Activated T-cell treated with anti-CD3 and anti-CD28 coated beads for 24 hours (primary cell): ENCODE results near the gene RBM12.
"Not testable (repeated sequence)": the region's sequence is repeated elsewhere in the genome, so short reads cannot be mapped to it uniquely, and the experiment has no call there.

Experiments
- DNase-seq: peaks from one replicate; pipeline ENCODE4 v3.0.0-alpha.2; 2020; ENCODE audit warnings: low read depth

Gene RBM12, protein sequence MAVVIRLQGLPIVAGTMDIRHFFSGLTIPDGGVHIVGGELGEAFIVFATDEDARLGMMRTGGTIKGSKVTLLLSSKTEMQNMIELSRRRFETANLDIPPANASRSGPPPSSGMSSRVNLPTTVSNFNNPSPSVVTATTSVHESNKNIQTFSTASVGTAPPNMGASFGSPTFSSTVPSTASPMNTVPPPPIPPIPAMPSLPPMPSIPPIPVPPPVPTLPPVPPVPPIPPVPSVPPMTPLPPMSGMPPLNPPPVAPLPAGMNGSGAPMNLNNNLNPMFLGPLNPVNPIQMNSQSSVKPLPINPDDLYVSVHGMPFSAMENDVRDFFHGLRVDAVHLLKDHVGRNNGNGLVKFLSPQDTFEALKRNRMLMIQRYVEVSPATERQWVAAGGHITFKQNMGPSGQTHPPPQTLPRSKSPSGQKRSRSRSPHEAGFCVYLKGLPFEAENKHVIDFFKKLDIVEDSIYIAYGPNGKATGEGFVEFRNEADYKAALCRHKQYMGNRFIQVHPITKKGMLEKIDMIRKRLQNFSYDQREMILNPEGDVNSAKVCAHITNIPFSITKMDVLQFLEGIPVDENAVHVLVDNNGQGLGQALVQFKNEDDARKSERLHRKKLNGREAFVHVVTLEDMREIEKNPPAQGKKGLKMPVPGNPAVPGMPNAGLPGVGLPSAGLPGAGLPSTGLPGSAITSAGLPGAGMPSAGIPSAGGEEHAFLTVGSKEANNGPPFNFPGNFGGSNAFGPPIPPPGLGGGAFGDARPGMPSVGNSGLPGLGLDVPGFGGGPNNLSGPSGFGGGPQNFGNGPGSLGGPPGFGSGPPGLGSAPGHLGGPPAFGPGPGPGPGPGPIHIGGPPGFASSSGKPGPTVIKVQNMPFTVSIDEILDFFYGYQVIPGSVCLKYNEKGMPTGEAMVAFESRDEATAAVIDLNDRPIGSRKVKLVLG

DNA sequence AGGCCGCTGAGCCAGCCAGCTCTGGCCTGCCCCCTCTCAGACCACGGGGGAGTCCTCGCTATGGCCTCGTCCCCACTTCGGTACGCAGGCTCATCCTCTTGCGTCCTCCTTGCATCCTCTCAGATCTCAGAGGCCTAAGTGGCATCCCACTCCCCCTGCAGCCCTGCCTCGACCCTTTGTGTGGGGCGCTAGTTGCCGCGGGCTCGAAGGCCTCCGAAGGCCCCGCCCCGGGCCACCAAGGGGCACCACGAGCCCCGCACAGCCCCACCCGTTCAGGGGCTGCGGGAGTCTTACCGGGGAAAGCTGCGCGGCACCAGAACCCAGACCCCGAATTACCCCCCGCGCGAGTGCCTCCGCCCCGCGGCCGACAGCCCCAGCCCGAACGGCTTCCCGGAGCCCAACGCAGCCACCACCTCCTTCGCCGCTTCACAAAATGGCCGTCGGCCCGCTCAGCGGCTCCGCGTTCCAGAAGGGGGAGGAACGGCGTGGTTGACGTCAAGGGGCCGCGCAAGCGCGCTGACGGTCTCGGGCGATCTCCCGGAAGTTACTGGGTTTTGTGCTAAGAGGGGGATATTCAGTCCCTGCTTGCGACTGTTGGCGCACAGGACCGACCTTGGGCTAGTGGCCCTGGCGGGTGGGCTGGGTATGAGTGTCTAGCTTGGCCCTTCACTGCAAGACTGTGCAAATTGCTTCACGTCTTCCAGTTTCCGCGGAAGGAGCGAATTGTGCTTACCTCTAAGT is at the start of gene RBM12, which contains the start of gene CPNE1:
Gene RBM12, minus strand, starts transcription at position 435 of the 741 bp plus-strand sequence. CDS start 9,578 bp downstream, outside the sequence.
Gene CPNE1, minus strand, starts transcription at position 435 of the 741 bp plus-strand sequence. CDS start 31,977 bp downstream, outside the sequence.
- DNase-seq, result peak; percentile 90

DNA sequence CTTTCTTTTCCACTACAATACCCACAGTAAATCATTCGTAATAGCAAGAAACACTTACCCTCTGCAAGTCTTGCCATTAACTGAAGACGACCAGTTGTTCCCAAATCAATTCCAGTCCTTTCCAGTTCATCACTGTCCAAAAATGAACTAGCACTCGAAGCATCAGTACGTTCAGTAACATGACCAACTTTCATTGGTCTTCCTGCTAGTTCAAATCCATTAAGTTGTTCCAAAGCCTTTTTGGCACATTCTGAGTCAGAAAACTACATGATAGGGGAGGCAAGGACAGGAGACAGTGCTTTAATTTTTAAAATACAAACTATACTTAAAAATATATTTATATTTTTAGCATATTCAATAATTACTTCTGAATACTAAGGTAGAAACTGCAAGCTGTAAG is 49.4 kb upstream of the RBM12 start:
- DNase-seq, result no peak

DNA sequence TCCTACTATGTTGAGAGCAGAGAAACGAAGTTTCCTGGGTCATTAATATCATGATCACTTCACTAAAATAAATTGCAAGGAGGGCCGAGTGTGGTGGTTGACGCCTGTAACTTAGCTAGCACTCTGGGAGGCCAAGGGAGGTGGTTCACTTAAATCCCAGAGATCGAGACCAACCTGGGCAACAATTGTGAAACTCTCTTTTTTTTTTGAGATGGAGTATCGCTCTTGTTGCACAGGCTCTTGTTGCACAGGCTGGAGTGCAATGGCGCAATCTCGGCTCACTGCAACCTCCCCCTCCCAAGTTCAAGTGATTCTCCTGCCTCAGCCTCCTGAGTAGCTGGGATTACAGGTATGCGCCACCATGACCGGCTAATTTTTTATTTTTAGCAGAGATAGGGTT is 48.4 kb upstream of the RBM12 start:
- not testable (repeated sequence) for DNase-seq

DNA sequence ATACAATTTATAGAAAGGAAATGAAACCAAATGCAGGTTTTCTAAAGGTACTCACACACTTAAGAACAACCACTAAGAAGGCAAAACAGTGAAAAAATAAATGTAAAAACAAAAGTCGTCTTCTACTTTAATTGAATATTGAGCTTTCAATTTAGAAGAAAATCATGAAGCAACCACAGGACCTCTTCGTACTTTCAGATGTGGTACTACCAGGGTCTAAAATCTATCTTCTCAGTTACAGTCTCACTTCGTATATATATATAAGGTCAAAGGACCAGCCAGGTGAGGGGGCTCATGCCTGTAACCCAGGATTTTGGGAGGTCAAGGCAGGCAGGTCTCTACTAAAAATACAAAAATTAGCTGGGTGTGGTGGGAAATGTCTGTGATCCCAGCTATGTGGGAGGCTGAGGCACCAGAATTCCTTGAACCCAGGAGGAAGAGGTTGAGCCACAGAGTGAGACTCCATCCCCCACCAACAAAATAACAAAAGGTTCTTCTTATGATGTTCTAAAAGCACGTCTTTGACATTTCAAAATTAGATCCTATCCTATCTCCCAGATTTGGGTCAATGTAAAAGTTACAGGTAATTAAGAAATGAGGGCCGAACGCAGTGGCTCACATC is 47.0 kb upstream of the RBM12 start:
- DNase-seq, result no peak

DNA sequence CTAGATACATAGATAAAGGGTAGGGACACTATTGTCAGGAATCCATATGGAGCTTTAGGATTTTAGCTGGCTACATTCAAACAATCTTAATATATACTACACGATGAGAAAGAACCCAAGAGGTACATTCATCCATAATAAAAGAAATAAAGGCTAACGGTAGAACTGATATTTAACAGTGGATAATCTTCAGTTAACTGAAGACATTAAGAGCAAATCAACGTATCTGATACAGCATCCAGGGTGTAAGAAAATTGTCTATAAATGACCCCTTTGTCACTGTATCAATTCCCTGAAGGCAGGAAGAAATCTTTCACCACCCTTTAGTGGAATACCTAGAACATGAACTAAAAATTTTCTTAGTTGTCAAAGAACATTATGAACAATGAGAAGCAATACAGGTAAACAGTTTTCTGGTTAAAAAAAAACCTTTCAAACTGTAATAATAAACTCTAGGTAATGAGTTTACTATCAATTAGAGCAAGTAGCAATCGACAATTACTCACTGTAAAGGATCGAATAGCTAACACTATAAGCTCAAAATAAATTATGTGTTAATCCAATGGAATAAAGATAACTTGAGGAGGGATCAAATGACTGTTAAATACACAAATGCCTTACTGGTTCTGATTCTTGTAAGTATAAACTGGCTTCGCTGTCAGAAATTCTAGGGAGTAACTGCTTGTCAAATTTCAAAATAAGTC is 46.3 kb upstream of the RBM12 start:
- no peak for DNase-seq

DNA sequence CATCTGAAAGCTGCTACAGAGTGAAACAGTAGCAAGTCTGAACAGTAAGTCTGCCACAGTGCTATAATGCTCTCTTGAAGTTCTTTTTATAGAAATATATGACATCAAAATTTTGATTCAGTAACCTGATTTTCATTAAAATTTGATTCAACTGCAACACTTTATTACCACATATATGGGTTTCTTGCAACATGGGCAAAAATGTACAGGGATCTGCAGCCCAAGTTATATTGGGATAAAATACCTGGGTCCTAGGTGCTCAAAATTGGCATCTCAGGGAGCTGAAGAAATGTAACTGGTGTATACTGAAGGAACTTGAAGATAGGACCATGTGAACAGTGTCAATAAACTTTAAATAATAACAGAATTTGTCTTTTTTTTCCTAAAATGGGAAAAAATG is 45.3 kb upstream of the RBM12 start:
- no peak for DNase-seq

DNA sequence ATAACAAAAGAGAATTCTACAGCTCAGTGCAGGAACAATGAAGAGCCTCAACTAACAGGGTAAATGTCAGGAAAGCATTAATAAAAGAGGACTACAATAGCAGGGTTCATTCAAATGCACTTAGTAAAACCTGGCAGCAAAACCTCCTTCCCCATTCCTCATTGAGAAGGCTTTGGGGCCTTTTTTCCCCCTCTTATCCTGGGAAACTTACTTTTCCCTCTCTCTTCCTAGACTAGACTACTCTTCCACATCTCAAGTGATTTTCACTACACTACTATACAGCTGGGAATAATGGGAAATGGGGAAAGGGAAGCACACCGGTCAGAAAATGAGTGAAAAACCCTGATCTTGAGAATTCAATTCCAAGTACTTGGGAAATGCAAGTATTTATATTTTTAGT is 44.6 kb upstream of the RBM12 start:
- no peak for DNase-seq

DNA sequence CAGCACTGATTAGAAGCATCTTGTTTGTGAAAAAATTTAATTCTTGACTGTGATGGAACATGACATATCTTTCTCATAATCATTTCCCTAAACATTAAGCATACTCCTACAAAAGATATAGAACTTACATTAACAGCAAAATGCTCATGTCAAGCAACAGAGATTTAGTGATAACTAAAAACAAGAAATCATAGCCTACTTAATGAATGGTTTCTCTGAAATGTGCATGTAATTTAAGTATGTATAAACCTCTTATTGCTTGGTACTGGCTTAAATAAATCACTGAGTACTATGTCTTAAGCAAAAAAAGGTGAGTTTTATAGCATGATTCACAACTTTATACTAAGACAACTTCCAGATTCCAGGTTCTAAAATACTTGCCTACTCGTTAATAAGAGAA is 43.8 kb upstream of the RBM12 start:
- no peak for DNase-seq

DNA sequence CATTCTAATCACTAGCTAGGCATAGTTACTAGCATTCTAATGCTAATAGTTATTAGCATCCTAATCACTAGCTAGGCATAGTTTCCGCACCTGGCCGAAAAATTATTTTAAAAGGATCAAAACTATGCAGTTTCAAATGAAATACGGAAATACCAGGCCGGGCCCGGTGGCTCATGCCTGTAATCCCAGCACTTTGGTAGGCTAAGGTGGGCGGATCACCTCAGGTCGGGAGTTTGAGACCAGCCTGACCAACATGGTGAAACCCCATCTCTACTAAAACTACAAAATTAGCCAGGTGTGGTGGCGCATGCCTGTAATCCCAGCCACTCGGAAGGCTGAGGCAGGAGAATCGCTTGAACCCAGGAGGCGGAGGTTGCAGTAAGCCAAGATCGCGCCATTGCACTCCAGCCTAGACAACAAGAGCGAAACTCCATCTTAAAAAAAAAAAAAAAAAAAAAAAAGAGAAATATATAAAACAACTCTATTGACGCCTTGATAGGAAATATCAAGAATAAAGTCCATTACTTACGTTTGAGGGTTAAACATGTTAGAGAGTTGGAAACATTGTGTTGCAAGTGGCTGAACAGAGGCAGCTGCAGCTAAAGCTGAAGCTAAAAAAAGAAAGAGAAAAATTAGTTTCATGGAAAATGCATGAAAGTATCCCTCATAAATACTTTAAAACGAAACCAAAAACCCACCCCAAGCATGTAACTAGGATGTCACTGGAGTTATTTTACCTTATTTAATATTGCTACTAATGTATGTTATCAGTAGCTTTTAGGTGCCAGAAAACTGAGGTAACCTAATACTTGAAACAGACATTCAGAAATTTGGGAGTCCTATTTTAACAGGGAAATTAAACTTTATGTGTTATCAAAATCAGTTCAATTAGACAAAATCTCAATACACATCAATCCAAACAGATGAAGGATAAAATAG is 42.2 kb upstream of the RBM12 start:
- DNase-seq, result not testable (repeated sequence)

DNA sequence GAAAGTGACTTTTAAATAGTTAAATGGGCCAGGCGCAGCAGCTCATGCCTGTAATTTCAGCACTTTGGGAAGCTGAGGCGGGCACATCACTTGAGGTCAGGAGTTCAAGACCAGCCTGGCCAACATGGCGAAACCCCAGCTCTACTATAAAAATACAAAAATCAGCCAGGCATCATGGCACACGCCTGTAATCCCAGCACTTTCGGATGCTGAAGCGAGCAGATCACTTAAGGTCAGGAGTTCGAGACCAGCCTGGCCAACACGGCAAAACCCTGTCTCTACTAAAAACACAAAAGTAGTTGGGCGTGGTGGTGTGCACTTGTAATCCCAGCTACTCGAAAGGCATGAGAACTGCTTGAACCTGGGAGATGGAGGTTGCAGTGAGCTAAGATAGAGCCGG is 41.2 kb upstream of the RBM12 start:
- not testable (repeated sequence) for DNase-seq

DNA sequence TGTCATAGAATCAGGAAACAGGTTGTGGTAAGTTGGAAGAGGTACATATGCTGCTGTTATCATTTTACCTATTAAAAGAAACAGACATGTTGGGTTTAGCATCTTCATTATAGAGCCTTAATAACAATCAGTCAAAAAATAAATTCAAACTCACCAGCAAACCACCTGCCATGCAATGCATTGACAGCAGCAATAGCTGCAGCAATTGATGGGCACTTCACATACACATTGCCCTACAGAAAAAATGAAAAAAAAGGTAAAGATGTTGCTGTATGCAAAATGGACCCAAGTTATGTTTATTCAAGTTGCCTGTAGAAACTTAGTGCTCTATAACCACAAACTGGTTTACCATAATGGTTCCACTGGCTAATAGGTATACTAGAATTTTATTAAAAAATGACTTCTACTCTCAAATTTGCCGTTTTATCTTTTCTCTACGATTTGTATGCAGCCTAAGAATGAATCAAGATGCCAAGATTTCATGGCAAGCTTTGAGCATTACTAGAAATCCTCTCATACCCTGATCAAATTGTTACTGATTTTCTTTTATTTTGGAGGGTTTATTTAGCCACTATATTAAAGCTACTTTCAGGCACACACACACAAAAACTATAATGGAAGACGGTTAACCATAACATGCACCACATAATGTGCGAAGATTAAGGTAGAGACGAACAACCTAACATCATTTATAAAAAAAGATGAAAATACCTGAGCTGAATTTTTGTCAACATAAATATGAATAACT is 40.0 kb upstream of the RBM12 start:
- DNase-seq, result no peak

DNA sequence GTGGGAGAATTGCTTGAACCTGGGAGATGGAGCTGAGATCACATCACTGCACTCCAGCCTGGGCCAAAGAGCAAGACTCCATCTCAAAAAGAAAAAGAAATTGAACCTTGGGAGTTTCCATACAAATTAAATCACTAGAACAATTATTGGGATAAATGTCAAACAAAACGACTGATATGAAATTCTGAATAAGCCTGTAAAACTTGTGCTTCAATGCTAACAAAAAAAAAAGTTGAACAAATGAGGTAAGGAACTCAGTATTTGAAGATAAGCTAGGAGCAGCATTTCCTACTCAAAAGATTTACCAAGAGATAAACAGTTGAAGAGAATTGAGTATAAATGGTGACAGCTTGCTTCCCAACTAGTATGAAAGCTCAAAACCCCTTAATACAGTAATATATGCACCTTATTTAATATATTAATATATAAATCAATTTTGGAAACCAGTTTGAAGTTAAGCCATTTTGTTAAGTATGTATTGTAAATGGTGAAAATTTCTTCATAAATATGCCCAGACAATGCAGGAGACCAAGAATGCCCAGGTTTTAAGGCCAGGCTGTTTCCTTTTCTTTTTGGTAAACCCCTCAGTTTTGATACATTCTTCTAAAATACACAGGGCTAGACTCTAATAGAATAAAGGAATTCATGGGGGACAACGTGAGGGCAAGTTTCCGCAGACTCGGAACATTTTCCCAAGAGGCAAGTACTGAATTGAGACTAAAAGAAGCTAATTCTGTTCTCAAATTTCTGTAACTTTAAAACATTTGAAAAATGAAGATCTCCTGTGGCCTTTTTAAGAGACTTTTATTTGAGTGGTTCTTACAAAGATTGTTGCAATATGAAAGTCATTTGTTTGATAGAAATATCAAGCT is 38.4 kb upstream of the RBM12 start:
- no peak for DNase-seq

DNA sequence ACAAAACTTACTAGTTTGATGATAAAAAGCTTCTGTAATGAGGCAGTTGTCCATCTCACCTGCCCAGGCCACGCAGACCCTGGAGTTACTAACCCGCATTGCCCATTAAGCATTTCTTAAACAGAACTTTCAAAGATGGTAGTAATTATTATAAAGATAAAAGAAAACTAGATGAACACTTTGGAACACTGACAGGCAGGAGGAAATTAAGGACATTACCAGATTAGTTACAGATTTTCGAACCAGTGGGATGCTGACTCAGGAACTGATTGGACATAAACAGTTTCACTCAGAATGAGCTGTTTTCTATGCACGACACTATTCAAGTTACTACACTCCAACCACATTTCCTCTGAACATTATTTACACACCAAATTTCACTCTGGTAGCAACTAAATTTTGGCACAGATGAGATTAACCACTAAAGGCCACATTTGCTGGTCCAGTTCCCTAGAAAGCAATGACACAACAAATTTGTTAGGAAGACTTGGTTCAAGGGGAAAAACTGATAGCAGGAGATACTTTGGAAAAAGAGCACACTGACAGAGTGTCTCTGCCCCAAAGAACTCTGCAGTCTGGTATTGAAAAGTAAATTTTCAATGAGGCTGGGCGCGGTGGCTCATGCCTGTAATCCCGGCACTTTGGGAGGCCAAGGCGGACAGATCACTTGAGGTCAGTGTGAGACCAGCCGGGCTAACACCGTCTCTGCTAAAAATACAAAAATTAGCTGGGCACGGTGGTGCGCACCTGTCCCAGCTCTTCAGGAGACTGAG is 37.5 kb upstream of the RBM12 start:
- DNase-seq, result no peak

DNA sequence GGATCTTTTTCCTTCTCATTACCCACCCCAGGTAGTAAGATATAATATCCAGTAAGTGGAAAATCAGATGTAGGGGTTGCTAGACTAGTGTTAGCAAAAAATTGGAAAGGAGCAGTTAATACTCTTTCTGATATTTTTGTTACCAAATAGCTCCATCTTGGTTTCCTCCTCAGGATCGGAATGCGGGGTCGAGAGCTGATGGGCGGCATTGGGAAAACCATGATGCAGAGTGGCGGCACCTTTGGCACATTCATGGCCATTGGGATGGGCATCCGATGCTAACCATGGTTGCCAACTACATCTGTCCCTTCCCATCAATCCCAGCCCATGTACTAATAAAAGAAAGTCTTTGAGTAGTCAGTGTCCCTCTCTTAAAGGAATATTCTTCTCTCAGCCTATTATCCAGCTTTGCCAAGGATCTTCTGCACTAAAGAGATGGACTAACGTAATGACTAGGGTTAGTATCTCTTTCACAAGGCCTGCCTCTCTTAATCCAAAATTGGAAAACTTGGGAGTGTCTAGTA is 36.0 kb upstream of the RBM12 start:
- no peak for DNase-seq

DNA sequence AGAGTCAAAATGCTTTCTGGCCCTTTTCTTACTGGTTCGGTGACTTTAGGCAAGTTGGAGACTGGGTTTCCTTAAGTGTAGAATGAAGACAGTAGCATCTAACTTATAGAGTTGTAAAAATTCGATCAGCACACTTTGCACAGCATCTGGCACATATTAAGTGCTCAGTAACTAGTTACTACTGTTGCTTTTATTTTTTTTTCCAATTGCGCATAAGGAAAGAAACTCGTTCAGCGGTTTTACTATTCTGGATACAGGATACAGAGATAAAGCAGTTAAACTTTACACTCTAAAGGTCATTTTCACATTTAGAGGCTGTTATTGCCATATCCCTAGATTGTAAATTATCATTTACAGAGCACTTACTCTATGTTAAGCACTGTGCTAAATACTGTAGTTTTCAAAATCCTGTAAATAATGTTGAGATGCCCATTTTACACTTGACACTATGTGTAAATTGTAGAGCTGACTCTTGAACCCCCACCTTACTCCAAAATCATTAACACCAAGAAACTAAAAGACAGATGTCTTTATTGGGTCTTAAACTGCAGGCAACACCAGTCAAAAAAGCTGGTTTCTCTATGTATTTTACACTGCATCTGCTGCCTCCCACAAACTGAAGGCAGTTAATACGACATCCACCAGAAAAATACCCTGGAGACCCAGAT is 35.4 kb upstream of the RBM12 start:
- no peak for DNase-seq

DNA sequence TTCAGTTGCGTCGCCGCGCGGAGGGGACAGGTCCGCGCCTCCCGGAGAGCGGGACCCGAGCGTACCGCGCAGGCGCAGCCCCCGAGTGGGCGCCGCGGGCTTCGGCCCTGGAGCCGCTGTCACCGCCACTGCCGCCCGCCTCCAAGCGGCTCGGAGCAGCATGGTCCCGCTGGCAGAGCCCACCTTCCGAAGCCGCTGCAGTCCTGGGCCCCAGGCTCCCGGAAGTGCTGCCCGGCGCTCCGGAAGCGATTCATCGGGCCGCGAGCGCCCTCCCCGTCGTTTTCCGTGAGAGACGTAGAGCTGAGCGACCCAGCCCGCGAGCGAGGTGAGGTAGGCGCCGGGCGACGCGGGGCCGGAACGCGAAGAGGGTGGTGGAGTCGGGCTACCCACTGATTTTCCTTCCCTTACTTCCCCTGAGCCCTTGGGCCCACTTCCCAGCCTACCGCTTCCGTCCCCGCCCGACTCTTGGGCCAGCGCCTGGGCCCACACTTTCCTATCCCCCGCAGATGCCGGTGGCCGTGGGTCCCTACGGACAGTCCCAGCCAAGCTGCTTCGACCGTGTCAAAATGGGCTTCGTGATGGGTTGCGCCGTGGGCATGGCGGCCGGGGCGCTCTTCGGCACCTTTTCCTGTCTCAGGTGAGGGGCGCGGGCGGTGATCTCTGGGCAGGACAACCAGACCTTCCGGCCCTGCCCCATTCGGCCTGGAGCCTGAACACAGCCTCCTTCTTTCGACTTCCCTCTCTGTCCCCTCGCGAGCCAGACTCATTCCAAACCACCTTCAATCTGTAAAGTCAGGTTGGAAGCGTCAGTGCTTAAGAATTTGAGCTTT is 34.6 kb upstream of the RBM12 start, which contains the start of the genes NFS1 and ROMO1:
Gene NFS1, minus strand, starts transcription at position 226 of the 830 bp plus-strand sequence. Its CDS starts 64 bp downstream, at position 162.
Gene ROMO1, plus strand, starts transcription at position 279 of the 830 bp plus-strand sequence. Its CDS starts 228 bp downstream, at position 507.
- DNase-seq, result peak; percentile 80
